ENCODE results near the gene NOP14. TPM values are rescaled to one million over a fixed set of nuclear protein-coding genes. Genes with fewer than 3 reads are reported as not detected.

NOP14 gene
- total RNA-seq, 4 donors from 2014 or later, result 21.2 to 33.1 (median 23.0) TPM

DNA sequence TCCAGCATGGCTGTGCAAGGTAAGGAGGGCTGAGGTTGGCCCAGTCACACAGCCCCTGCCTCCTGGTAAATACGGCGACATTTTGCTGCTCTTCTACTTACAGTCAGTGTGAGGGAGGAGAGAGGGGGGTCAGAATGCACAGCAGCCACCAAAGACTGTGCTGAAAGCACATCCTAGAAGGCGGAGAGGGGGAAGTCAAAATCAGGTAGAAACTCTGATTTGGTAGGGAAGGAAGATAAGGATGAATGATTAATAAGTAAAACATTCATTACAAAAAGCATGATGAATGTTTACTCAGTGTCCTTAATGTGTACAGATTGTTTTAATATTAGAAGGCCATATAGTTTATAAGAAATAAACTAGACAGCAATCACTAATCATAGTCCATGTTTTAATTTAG is 62.0 kb downstream of the NOP14 start:
- TF ChIP-seq, protein P1, sequence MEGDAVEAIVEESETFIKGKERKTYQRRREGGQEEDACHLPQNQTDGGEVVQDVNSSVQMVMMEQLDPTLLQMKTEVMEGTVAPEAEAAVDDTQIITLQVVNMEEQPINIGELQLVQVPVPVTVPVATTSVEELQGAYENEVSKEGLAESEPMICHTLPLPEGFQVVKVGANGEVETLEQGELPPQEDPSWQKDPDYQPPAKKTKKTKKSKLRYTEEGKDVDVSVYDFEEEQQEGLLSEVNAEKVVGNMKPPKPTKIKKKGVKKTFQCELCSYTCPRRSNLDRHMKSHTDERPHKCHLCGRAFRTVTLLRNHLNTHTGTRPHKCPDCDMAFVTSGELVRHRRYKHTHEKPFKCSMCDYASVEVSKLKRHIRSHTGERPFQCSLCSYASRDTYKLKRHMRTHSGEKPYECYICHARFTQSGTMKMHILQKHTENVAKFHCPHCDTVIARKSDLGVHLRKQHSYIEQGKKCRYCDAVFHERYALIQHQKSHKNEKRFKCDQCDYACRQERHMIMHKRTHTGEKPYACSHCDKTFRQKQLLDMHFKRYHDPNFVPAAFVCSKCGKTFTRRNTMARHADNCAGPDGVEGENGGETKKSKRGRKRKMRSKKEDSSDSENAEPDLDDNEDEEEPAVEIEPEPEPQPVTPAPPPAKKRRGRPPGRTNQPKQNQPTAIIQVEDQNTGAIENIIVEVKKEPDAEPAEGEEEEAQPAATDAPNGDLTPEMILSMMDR (IDR thresholded peaks at IDR 0.05), result no peak
- no peak for TF ChIP-seq POLR2A (IDR thresholded peaks at IDR 0.05)
- 88 to 91% methylated on average over 3 of the region's 3 CpGs for WGBS, 2 donors
- no peak for DNase-seq (ENCODE audit: low spot score in 2 of 2)
- H3K4me3 ChIP-seq (ENCODE audit: low read depth, poor library complexity, severe bottlenecking), result no peak overlapping the region
- intact Hi-C loops (cut with DNase I; ENCODE audit: low total_unique reads), result no loop called here

DNA sequence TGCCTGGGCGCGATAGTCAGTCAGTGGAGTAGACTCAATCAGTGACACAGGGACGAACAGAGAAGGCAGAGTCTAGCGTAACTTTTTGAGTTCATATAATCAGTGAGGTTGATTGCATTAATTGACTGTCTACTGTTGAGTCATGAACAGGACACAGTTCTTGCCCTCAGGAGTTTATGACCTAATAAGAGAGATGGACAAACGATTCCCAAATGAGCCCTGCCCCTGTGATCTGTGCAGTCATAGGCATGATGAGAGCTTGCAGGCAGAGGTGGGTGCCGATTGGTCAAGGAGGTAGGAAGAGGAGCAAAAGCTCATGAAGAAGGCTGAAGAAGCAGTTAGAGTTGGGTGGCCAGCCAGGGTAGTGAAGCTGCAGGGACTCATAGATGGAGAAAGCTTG is 62.5 kb downstream of the NOP14 start:
- intact Hi-C loops (cut with DNase I; ENCODE audit: low total_unique reads), result no loop called here
- no peak overlapping the region for H3K4me3 ChIP-seq (ENCODE audit: low read depth, poor library complexity, severe bottlenecking)
- no peak for TF ChIP-seq POLR2A (IDR thresholded peaks at IDR 0.05)
- TF ChIP-seq, protein P1 (IDR thresholded peaks at IDR 0.05), result no peak
- WGBS, 2 donors, result 86 to 92% methylated on average over 6 of the region's 6 CpGs
- no peak for DNase-seq (ENCODE audit: low spot score in 2 of 2)

DNA sequence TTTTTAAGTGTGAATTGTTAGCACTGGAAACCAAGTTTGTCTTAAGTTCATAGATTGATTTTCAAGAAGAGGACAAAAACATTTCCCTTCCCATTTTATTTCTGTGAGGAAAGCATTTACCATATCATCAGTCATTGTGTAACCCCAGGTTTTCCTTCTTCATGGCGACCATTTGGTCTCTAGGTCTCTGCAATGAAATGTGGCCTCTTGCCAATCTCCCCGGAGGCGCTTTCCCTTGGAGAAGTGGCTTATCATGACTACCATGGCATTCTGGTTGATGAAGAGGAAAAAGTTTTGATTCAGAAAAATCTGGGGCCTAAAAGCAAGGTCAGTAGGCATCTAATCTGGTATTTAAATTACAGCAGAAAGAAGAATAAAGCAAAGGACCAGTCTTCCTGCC is 65.2 kb downstream of the NOP14 start:
- intact Hi-C loops (cut with DNase I; ENCODE audit: low total_unique reads), result no loop called here
- WGBS, 2 donors, result 82 to 85% methylated on average over 3 of the region's 3 CpGs
- H3K4me3 ChIP-seq (ENCODE audit: low read depth, poor library complexity, severe bottlenecking), result no peak overlapping the region
- TF ChIP-seq POLR2A (IDR thresholded peaks at IDR 0.05), result no peak
- TF ChIP-seq, protein P1 (IDR thresholded peaks at IDR 0.05), result no peak
- DNase-seq (ENCODE audit: low spot score in 2 of 2), result no peak

DNA sequence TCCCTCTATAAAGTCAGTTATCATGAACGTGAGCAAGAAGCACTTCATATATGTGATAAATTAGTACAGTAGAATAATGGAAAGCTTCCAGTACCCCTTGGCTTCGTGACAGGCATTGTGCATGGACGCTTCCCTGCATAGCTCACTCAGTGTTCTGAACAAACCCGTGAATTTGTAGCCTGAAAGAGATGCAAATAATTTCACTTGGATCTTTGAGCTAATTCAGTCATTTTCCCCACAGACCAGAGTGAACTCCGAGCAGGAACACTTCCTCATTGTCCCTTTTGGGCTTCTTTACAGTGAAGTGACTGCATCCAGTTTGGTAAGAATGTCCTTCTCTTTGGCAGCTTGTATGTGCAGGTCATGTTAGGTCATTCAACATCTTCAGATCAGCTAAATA is 69.4 kb downstream of the NOP14 start:
- intact Hi-C loops (cut with DNase I; ENCODE audit: low total_unique reads), result no loop called here
- no peak for TF ChIP-seq POLR2A (IDR thresholded peaks at IDR 0.05)
- TF ChIP-seq, protein P1 (IDR thresholded peaks at IDR 0.05), result no peak
- no peak overlapping the region for H3K4me3 ChIP-seq (ENCODE audit: low read depth, poor library complexity, severe bottlenecking)
- DNase-seq (ENCODE audit: low spot score in 2 of 2), result no peak
- WGBS, 2 donors, result 48 to 60% methylated on average over 5 of the region's 5 CpGs

DNA sequence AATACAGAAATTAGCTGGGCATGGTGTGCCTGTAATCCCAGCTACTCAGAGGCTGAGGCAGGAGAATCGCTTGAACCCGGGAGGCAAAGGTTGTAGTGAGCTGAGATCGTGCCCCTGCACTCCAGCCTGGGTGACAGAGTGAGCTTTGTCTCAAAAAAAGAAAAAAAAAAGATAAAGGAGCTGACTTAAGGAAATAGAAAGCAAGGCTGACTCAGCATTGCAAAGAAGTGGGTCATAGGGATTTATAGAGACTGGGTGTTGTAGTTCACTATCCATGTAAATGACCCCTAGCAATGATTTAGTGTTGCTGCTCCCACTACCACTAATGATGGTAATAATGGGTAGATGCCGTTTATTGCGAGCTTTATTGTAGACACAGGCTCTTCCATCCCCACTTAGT is 71.9 kb downstream of the NOP14 start:
- TF ChIP-seq, protein P1 (IDR thresholded peaks at IDR 0.05), result no peak
- TF ChIP-seq POLR2A (IDR thresholded peaks at IDR 0.05), result no peak
- H3K4me3 ChIP-seq (ENCODE audit: low read depth, poor library complexity, severe bottlenecking), result no peak overlapping the region
- DNase-seq (ENCODE audit: low spot score in 2 of 2), result no peak
- 79 to 84% methylated on average over 5 of the region's 5 CpGs for WGBS, 2 donors
- intact Hi-C loops (cut with DNase I; ENCODE audit: low total_unique reads), result no loop called here

DNA sequence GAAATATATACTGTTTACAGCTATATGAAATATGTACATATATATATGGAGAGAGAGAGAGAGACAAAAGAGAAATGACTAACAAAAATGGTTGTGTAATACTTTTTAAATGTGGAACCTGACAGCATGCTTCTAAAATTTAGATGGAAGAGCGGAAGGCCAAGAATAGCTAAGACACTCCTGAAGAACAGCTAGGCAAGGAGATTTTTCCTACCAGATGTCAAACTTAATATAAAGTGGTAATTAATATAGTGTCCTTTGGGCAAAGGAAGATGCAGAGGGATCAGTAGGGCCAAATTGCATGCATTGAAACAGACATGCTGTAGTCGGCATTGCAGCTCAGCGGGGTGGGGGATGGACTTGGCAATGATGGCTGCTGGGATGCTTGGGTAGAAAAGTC is 74.3 kb downstream of the NOP14 start:
- 88 to 90% methylated on average over 3 of the region's 3 CpGs for WGBS, 2 donors
- TF ChIP-seq, protein P1 (IDR thresholded peaks at IDR 0.05), result no peak
- TF ChIP-seq POLR2A (IDR thresholded peaks at IDR 0.05), result no peak
- no peak overlapping the region for H3K4me3 ChIP-seq (ENCODE audit: low read depth, poor library complexity, severe bottlenecking)
- intact Hi-C loops (cut with DNase I; ENCODE audit: low total_unique reads), result no loop called here
- no peak for DNase-seq (ENCODE audit: low spot score in 2 of 2)

Measured in lower leg skin (tissue), 4 donors.